Nephron progenitor cell (in vitro differentiated cells): ENCODE results near the gene DYDC1.

Experiments
- DNase-seq: peaks from one replicate; pipeline ENCODE4 v3.0.0; 2021
- H3K27ac Mint-ChIP-seq: 2 replicates; pipeline ENCODE4 v1.8.0; 2021; ENCODE audit warnings: mild to moderate bottlenecking, moderate library complexity, mixed read lengths
- H3K27me3 Mint-ChIP-seq: 2 replicates; pipeline ENCODE4 v1.8.0; 2021; ENCODE audit warnings: mild to moderate bottlenecking, low read depth, mixed read lengths; ENCODE audit not compliant: poor library complexity
- H3K36me3 Mint-ChIP-seq: 2 replicates; pipeline ENCODE4 v1.8.0; 2021; ENCODE audit warnings: low read depth, mixed read lengths
- H3K4me1 Mint-ChIP-seq: 2 replicates; pipeline ENCODE4 v1.8.0; 2021; ENCODE audit warnings: mixed read lengths
- H3K4me3 Mint-ChIP-seq: 2 replicates; pipeline ENCODE4 v1.8.0; 2021; ENCODE audit warnings: mild to moderate bottlenecking, moderate library complexity, mixed read lengths
- H3K9me3 Mint-ChIP-seq: 2 replicates; pipeline ENCODE4 v1.8.0; 2021; ENCODE audit warnings: mild to moderate bottlenecking, moderate library complexity, mixed read lengths
- TF ChIP-seq, protein P1 (sequence below): fragments of 200-600 bp; sonication (generic); IDR thresholded peaks from 2 replicates; pipeline ENCODE4 v1.5.0; 2021; ENCODE audit warnings: antibody characterized with exemption

The DYDC1 gene

DNA sequence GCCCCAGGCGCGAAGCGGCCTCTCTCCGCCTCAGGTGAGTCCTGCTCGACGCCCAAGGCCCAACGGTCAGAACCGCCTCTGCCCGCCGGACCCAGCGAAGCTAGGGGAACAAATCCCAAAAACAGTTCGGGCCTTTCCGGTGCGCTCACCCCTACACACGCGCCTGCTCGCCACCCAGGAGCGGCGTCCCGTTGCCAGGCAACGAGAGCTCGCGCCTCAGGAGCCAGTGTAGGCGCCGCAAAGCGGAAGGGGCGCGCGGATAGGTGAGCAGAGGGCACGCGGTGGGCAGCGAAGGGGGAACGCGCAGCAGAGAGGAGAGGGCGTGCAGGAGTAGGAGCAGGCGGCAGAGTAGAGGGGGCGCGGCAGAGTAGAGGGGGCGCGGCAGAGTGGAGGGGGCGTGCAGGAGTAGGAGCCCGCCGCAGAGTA, at the start of gene DYDC1, which contains the start of gene DYDC2:
Gene DYDC1 (minus strand): TSS at position 193 of the 426 bp plus-strand sequence. CDS start 4,154 bp downstream, outside the sequence.
Gene DYDC2 (plus strand): TSS at position 219 of the 426 bp plus-strand sequence. CDS start 5,663 bp downstream, outside the sequence.
- Mint-ChIP-seq H3K27ac (peak within 1 kb of the TSS; percentile 51), H3K4me1 (peaks cover 21% of the 10 kb centered on the region), H3K9me3 (peaks cover 7% of the 10 kb centered on the region), H3K27me3 (peaks cover 15% of the 10 kb centered on the region), H3K4me3 (peak within 1 kb of the TSS; percentile 87), H3K36me3 (peaks cover 5% of the 10 kb centered on the region)
- TF ChIP-seq, protein P1, sequence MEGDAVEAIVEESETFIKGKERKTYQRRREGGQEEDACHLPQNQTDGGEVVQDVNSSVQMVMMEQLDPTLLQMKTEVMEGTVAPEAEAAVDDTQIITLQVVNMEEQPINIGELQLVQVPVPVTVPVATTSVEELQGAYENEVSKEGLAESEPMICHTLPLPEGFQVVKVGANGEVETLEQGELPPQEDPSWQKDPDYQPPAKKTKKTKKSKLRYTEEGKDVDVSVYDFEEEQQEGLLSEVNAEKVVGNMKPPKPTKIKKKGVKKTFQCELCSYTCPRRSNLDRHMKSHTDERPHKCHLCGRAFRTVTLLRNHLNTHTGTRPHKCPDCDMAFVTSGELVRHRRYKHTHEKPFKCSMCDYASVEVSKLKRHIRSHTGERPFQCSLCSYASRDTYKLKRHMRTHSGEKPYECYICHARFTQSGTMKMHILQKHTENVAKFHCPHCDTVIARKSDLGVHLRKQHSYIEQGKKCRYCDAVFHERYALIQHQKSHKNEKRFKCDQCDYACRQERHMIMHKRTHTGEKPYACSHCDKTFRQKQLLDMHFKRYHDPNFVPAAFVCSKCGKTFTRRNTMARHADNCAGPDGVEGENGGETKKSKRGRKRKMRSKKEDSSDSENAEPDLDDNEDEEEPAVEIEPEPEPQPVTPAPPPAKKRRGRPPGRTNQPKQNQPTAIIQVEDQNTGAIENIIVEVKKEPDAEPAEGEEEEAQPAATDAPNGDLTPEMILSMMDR = no peak
- DNase-seq = peak; percentile 84

DNA sequence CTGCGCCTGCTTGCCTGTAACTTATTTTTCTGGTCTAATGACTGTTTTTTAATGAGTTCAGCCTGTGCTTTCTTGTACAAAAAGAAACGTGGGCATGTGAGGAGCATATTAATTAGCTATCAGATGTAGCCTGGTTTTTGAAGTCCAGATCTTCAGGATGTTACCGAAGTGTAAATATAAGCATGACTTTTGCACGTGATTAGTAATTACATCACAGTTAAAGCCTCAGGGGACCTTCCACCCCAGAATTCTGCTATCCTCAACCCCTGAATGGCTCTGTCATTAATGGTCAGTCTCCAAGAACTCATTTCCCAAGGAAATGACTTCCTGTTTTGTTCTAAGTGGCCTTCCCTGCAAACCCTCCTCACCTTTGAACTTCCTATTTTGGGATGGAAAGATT, 49.6 kb upstream of the DYDC1 start:
- peak overlapping the region; percentile 40 for H3K4me3 Mint-ChIP-seq
- H3K9me3 Mint-ChIP-seq = no peaks in the 10 kb centered on the region
- H3K36me3 Mint-ChIP-seq = no peaks in the 10 kb centered on the region
- H3K4me1 Mint-ChIP-seq = peaks cover 52% of the 10 kb centered on the region
- H3K27me3 Mint-ChIP-seq = no peaks in the 10 kb centered on the region
- DNase-seq = no peak
- TF ChIP-seq, protein P1 = no peak
- peak overlapping the region; percentile 92 for H3K27ac Mint-ChIP-seq

DNA sequence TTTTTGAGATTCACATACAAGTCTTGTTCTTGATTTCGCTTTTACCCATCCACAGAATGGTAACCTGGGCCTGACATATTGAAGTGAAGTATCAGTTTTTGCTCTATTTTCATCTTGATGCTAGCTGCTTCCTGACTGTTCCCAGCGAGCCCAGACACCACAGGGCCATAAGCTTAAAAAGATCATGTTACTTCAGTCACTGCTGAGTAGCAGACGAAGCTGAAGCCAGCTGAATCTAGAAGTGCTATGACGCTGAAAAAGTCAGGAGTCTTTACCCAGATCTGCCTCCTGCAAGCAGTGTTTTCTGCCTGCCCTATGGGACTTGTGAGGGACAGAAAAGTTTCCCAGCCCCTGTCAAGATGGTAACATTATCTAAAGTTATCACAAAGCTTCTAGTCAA, 49.1 kb upstream of the DYDC1 start:
- Mint-ChIP-seq H3K4me1 (peaks cover 46% of the 10 kb centered on the region), H3K36me3 (no peaks in the 10 kb centered on the region), H3K9me3 (no peaks in the 10 kb centered on the region), H3K4me3 (no peak overlapping the region), H3K27ac (peak overlapping the region; percentile 92), H3K27me3 (no peaks in the 10 kb centered on the region)
- DNase-seq = no peak
- TF ChIP-seq, protein P1 = no peak

DNA sequence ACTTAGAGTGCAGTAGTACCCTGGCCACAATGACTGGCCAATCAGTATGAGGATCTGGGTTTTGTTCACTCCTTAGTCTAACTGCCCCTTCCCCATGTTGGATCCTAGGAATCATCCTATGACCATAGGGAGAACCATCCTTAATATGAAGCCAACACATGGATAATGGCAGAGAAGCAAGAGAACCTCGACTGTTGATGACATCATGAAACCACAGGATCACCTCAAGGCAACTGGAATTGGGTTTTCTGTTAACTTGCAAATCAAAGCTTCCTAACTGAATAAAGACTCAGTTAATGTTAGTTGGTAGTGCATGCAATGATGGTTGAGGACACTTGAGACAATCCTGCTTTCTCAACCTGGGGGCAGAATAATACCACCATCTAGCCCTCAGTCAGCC, 48.5 kb upstream of the DYDC1 start:
- Mint-ChIP-seq H3K4me1 (peaks cover 40% of the 10 kb centered on the region), H3K27me3 (no peaks in the 10 kb centered on the region), H3K27ac (no peak overlapping the region), H3K4me3 (no peak overlapping the region), H3K36me3 (no peaks in the 10 kb centered on the region), H3K9me3 (no peaks in the 10 kb centered on the region)
- DNase-seq = no peak
- TF ChIP-seq, protein P1 = no peak

DNA sequence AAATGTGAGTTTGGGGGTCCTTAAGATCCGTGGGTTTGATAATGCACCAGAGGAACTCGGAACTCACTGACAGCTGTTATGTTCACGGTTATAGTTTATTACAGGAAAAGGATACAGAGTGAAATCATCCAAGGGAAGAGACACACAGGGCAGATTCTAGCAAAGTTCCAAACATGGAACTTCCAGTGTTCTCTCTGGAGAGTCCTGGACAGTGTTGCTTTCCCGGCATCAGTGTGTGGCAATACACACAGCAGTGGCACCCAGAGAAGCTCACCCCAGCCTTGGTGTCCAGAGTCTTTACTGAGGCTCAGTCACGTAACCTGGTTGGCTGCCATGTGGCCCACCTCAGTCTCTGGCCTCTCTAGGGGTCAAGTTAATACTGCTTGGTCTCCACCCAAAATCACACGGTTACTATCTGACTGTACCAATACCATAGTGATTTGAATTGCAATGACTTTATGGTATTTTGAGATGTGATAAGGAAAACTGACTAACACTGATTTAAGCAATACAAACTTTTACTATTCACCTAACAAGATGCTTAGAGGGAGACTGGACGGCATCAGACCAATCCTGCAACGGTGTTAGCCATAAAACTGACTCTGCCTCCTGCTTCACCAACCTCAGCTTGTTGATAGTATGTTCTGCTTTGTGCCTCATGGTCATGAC, 43.7 kb upstream of the DYDC1 start:
- no peak overlapping the region for H3K27ac Mint-ChIP-seq

More for the DNA sequence above, 43.7 kb upstream of the DYDC1 start:
- no peaks in the 10 kb centered on the region for H3K9me3 Mint-ChIP-seq
- H3K36me3 Mint-ChIP-seq = no peaks in the 10 kb centered on the region
- TF ChIP-seq, protein P1 = no peak
- no peak overlapping the region for H3K4me3 Mint-ChIP-seq
- H3K4me1 Mint-ChIP-seq = peaks cover 8% of the 10 kb centered on the region
- peaks cover 5% of the 10 kb centered on the region for H3K27me3 Mint-ChIP-seq
- DNase-seq = no peak
